Bronchial epithelial cell (primary cell): ENCODE data around the gene TNNC2. TPM values are rescaled to one million over a fixed set of nuclear protein-coding genes. Genes with fewer than 3 reads are reported as not detected.
A peak's percentile ranks its signal among the peaks of the same experiment; 100 is the strongest.

Experiments
- DNase-seq: peaks from one replicate; pipeline ENCODE4 v3.0.0-alpha.2; 2010; ENCODE audit warnings: low read depth
- FAIRE-seq: peaks from 2 replicates; lab custom pipeline; 2011; peaks lifted over from hg19 to GRCh38; lab: Jason Lieb, UNC
- H3K27me3 ChIP-seq: 2 replicates; pipeline ENCODE4 v1.5.1; 2011; ENCODE audit warnings: low read length; ENCODE audit not compliant: control insufficient read depth, insufficient read depth
- H3K36me3 ChIP-seq: 2 replicates; pipeline ENCODE4 v1.5.1; 2011; ENCODE audit warnings: low read length; ENCODE audit not compliant: control insufficient read depth, insufficient read depth
- H3K4me3 ChIP-seq: 2 replicates; pipeline ENCODE4 v1.5.1; 2011; ENCODE audit warnings: mild to moderate bottlenecking, low read depth, low read length, control low read depth
- CTCF ChIP-seq: IDR thresholded peaks from 2 replicates; pipeline ENCODE4 v1.5.1; 2011; ENCODE audit warnings: mild to moderate bottlenecking, moderate library complexity, low read length, control low read depth, inconsistent platforms; ENCODE audit not compliant: insufficient read depth, severe bottlenecking
- total RNA-seq: library from RNA; depleted of rRNA; stranded (reverse); fragments of >200 nt; gene quantifications from 2 replicates; pipeline ENCODE4 v1.2.1, GENCODE V29; 2014

Gene TNNC2
- total RNA-seq, 1 donor from 2014 or later = not detected

GRCh38 chr20:45792317-45793118 is 34.6 kb downstream of the TNNC2 start:
- DNase-seq = no peak
- no peak for FAIRE-seq
- TF ChIP-seq CTCF = no peak
- Histone ChIP-seq H3K27me3 (no peaks in the 10 kb centered on the region), H3K4me3 (peak overlapping the region; percentile 97), H3K36me3 (peaks cover 15% of the 10 kb centered on the region)

- FAIRE-seq = no peak
- no peaks in the 10 kb centered on the region for H3K27me3 ChIP-seq
These were observed 38.8 kb downstream of the TNNC2 start for GRCh38 chr20:45788351-45788750.

GRCh38 chr20:45783656-45784294 is 43.3 kb downstream of the TNNC2 start:
- no peak for FAIRE-seq
- H3K36me3 ChIP-seq = no peaks in the 10 kb centered on the region
- H3K27me3 ChIP-seq = no peaks in the 10 kb centered on the region
- no peak for TF ChIP-seq CTCF
- H3K4me3 ChIP-seq = no peak overlapping the region
- peak; percentile 29 for DNase-seq

More at GRCh38 chr20:45788351-45788750, 38.8 kb downstream of the TNNC2 start:
- no peak for DNase-seq
- no peaks in the 10 kb centered on the region for H3K36me3 ChIP-seq
- TF ChIP-seq CTCF = no peak
- H3K4me3 ChIP-seq = no peak overlapping the region

GRCh38 chr20:45782890-45783289 is 44.2 kb downstream of the TNNC2 start:
- DNase-seq (peak; percentile 63), FAIRE-seq (no peak)
- no peaks in the 10 kb centered on the region for H3K27me3 ChIP-seq
- no peaks in the 10 kb centered on the region for H3K36me3 ChIP-seq
- no peak for TF ChIP-seq CTCF
- H3K4me3 ChIP-seq = no peak overlapping the region

GRCh38 chr20:45781391-45781931 is 45.7 kb downstream of the TNNC2 start:
- H3K36me3 ChIP-seq = no peaks in the 10 kb centered on the region
- FAIRE-seq (no peak), DNase-seq (peak; percentile 97)
- H3K4me3 ChIP-seq = no peak overlapping the region
- TF ChIP-seq CTCF = no peak
- H3K27me3 ChIP-seq = no peaks in the 10 kb centered on the region
